ENCODE measurements around the gene OR9Q1.
"Not testable (repeated sequence)": the region's sequence is repeated elsewhere in the genome, so short reads cannot be mapped to it uniquely, and the experiment has no call there.

The OR9Q1 gene

GRCh38 chr11:58142761-58143160 lies 119.1 kb downstream of the OR9Q1 start:
- DNase-seq: no peak

- no peak for DNase-seq
Observed at GRCh38 chr11:58152781-58153180, 129.1 kb downstream of the OR9Q1 start.

DNA sequence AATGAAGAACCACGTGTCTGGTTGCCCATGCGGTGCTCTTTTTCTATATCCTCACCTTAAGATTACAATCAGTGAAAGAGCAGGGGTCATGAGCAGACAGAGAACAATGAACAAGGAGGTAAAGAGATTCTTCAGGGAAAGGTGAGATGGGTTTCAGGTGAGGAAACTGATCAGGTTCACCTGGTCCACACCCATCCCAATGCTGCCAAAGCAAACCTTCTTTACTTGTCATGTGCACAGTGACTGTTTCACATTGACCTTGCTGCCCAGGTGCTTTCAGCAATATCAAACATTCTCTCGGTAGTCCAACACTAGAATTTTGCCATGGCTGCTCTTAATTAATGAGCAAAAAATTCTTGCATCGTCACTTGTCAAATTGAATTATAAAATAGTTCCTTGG lies 140.7 kb downstream of the OR9Q1 start:
- DNase-seq: no peak

GRCh38 chr11:58164990-58165389 lies 141.3 kb downstream of the OR9Q1 start:
- DNase-seq: no peak

DNA sequence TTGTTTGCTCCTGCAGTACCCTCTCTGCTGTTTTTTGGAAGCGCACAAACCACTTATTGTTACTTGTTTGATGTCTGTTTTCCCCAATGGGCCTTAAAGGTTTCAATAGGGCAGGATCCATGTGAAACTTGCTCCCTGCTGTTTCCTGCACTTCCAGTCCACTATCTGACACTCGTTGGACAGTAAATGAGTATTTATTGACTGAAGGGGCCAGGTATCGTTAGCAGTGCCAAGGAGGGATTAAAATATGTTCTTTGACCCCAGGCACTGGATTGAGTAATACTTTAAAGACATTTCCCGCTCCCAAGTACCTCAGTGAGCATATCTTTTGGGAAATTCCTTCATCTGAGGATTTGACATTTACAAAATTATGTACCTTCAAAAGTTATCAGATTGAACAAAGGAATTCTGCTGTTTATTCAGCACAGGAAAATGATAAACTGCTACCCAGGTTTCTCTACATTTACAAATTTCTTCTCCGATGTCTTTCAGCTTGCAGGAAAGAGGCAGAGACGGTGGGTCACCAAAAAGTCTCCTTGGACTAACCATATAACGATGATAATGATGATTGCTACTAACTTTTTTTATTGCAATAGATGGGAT lies 141.9 kb downstream of the OR9Q1 start:
- DNase-seq: no peak

GRCh38 chr11:58177409-58178054 lies 153.9 kb downstream of the OR9Q1 start:
- DNase-seq: no peak

- no peak for DNase-seq
Observed at GRCh38 chr11:58178444-58178843, 154.8 kb downstream of the OR9Q1 start.

- DNase-seq: no peak
Observed at GRCh38 chr11:58179648-58180047, 156.0 kb downstream of the OR9Q1 start.

DNA sequence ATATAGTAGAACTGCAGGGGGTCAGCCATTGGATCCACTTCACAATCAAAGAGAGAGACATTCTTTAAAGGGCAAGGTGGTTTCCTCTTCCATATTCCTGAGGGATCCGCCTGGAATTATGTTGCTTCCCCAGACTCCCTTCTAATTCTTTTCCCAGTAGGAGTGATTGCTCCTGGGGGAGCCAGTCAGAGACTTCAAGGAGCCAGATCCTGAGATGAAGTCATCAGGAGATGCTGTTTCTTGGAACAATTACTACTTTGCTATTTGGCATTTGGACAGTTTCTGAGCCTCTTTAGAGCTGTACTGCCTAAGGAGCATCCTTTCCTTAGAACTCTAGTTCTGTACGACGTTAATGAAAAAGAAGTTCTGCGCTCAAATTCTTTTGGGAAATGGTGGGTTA lies 163.3 kb downstream of the OR9Q1 start:
- DNase-seq: no peak

- no peak for DNase-seq
Observed at GRCh38 chr11:58188770-58189169, 165.1 kb downstream of the OR9Q1 start, which contains the start of gene OR9Q2. Gene OR9Q2, plus strand, starts transcription at chr11:58189070. Its CDS starts 1,421 bp downstream, at chr11:58190491.

DNA sequence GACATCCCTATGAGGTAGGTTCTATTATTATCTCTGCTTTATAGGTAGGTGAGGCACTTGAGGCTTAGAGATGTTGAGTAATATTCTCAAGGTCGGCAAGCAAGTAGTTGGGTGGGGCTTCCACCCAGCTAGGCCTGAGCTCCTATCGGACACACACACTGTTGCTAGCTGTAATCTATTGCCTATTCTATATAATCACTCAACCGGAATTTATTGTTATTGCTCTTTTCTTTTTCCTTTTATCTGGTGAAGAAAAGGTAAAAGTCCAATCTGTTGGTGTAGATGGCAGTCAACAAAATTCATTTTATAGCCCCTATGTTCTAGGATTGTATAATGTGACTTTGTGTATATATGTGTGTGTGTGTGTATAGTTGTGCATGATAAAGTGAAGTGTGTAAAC lies 168.5 kb downstream of the OR9Q1 start:
- no peak for DNase-seq

DNA sequence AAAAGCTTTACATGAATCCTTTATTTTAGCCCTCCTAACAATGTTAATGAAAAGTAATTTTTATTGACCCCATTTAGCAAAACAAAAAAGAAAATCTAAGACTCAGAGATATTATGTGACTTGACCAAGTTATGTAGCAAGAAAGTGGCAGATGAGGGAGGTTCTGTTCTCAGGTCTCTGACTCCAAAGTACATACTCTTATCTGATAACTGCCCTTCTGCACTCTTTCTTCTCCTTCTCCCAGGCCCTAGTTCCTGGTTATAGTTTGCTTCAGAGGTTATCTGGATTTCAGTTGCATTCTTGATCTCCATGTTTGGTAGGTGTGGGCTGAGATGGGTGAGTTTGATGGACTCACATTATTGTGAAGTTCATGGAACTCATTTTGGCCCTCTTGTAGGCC lies 169.7 kb downstream of the OR9Q1 start:
- DNase-seq: no peak

- no peak for DNase-seq
Observed at GRCh38 chr11:58195939-58196338, 172.3 kb downstream of the OR9Q1 start.

DNA sequence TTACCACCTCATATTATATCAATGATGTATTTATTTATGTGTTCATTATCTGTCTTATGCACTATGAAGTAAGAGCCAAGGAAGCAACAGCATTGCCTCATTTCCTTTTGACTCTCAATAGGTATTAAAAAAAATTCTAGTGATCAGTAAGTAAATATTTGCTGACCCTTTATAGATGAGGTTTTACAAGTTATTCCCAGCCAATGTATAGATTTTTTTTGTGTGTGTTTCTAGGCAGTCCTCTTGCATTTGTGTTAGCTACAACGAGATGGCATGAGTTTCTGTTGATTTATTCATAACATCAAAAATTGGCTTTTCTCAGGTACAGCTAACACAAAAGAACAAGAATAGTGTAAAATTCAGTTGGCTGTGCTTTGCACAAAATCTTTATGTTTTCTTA lies 175.6 kb downstream of the OR9Q1 start:
- DNase-seq: no peak

- no peak for DNase-seq
Observed at GRCh38 chr11:58204042-58204441, 180.4 kb downstream of the OR9Q1 start, which contains the start of gene OR1S2. Gene OR1S2, minus strand, starts transcription at chr11:58204142. Its CDS starts 0 bp downstream, at chr11:58204142.

DNA sequence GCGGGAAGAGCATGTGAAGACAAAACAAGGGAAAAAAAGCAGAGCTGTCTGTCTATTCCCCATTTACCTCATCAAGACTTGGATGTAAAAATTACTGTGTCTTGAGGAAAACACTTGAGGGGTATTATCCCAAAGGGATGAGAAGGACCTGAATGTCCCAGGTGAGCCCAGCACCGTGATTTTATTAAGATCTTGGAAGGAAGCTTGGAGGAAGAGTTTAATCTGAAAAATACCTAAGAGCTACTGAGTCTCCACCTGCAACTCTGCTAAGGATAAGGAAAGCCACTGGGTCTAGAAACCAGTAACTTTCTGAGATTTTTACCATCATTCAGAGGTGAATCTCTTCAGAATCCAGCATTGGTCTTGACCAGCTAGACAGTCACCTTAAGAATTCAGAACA lies 188.7 kb downstream of the OR9Q1 start, which contains the start of gene OR1S1:
Gene OR1S1 (plus strand): TSS at position 301 of the 400 bp plus-strand sequence.
- DNase-seq: not testable (repeated sequence)

- no peak for DNase-seq
Observed at GRCh38 chr11:58216476-58216875, 192.8 kb downstream of the OR9Q1 start.

DNA sequence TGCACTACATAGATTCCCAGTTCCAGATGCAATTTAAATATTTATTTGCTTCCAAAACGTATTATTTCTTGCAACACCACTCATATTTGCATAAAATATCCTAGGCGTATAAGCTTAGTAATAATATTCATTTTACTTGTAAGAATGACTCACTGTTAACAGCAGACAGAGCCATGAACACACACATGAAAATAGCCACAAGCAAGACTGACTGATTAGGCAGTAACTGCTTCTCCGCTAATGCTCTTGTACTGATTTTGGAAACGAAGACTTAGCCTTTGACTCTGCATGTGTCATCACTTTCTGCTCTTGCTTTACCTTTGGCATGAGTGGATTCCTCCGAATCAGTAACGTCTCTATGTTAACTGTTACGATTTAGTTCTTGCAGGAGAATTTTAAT lies 199.0 kb downstream of the OR9Q1 start:
- DNase-seq: no peak

- DNase-seq: no peak
Observed at GRCh38 chr11:58227956-58228615, 204.4 kb downstream of the OR9Q1 start.

All from bone marrow (tissue), 2 donors.